ENCODE measurements around the gene TEX29.

DNA sequence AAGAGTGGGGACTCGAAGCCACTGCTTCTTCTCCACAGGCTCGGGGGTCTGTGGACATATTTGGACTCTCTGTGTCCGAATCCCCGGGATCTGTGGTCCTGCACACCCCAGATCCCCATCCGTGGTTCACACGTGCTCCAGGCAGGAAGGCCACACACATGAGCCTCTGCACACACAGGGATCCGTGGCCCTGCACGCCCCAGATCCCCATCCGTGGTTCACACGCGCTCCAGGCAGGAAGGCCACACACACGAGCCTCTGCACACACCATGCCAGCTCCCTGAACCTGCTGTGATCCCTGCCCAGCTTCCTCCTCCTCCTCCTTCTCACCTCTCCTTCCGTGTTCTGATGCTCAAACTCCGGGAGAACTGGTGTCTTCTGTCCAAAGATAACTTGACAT lies 3.1 kb downstream of the TEX29 start:
- TF ChIP-seq, protein P1, sequence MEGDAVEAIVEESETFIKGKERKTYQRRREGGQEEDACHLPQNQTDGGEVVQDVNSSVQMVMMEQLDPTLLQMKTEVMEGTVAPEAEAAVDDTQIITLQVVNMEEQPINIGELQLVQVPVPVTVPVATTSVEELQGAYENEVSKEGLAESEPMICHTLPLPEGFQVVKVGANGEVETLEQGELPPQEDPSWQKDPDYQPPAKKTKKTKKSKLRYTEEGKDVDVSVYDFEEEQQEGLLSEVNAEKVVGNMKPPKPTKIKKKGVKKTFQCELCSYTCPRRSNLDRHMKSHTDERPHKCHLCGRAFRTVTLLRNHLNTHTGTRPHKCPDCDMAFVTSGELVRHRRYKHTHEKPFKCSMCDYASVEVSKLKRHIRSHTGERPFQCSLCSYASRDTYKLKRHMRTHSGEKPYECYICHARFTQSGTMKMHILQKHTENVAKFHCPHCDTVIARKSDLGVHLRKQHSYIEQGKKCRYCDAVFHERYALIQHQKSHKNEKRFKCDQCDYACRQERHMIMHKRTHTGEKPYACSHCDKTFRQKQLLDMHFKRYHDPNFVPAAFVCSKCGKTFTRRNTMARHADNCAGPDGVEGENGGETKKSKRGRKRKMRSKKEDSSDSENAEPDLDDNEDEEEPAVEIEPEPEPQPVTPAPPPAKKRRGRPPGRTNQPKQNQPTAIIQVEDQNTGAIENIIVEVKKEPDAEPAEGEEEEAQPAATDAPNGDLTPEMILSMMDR (conservative IDR thresholded peaks at IDR 0.05; ENCODE audit: low read depth, low read length), result no peak
- no peak for TF ChIP-seq EZH2 (IDR thresholded peaks at IDR 0.05; ENCODE audit: borderline replicate concordance, low read depth, low read length, poor library complexity, severe bottlenecking)
